Fibroblast of the conjunctiva (primary cell): Measurements from ENCODE around the gene SNPH.

ENCODE experiments used
- DNase-seq: peaks from one replicate; pipeline ENCODE4 v3.0.0-alpha.2; 2010; ENCODE audit warnings: low read depth

SNPH gene

DNA sequence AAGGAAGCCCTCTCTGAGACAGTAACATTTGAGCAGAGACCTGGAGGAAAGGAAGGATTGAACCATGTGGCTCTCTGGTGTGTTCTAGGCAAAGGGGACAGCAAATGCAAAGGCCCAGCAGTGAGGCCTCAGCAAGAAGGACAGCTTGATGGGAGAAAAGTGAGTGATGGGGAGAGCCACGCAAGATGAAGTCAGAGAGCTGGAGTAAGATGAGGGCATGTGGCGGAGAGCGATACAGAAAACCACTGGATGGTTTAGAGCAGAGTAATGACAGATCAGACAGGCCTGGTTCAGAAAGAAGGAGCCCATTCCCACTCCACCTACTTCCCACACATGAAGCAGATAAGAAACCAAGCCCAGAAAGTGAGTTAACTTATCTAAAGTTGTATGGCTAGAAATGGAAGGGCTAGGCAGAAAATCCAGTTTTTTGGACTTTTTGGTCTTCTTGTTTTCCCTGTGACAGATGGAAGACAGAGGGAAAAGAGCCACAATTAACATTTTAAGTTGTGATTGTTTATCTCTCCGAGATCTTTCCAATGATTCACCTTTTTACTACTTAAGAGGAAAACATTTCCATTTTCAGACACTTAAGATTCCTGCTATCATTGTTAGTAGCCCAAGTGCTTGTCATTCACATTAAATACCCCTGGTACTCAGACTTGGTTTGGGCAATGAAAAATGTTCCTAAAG, 723 bp upstream of the SNPH start:
- no peak for DNase-seq

DNA sequence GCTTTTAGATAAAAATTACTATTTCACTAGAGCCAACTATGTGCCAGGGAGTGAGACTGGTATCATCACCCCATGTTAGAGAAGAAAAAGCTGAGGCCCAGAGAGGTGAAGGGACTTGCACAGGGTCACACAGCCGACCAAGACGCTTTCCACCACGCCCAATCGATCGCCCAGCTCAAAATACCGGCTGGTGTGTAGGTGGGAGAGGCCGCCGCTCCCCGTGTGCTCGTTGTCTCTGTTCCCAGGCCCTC, 253 bp upstream of the SNPH start:
- no peak for DNase-seq

GRCh38 chr20:1267161-1267560, 1.1 kb downstream of the SNPH start:
- no peak for DNase-seq

DNA sequence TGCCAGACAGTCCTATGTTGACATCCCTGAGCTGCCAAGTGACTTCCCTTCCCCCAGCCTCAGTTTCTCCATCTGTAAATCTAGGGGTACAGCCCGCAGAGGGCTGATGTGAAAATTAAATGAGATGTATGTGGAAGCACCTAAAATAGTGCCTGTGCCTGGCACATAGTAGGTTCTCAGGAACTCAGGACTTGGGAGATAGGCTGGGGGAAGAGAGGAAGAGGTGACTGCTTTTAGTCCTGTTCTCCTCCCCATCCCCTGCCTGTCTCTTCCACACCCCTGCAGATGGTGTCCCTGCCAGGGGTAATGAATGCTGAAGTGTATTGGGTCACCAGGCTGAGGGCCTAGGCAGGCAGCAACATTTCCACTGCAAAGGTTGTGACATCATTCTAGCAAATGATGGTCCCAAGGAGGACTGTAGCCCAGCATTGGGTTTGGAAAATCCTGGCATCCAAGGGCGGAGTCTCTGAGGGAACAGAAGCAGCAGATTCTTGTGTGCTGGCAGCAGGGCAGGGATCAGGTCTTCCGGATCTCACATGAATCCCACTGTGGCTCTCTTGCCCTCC, 1.8 kb downstream of the SNPH start:
- DNase-seq: no peak

DNA sequence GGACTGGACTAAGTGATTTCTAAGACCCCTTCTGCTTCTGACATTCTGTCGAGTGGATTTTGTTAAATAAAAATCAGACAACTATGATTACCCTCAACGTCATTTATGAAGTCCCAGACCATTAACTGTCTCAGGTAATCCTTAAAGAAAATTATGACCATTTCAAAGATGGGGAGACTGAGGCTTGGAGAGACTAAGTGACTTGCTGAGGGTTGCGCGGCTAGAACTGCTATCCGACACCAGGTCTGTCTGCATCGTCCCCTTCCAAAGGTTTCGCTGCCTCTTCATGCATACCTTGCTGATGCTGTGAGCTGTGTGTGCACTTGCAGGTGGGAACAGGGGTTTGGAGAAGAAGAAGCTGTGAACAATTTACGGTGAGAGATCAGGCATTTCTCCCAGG, 3.1 kb downstream of the SNPH start:
- no peak for DNase-seq

GRCh38 chr20:1269850-1270249, 3.8 kb downstream of the SNPH start:
- DNase-seq: no peak

- no peak for DNase-seq
Measured at GRCh38 chr20:1272368-1273100, 6.4 kb downstream of the SNPH start.

GRCh38 chr20:1273366-1273765, 7.3 kb downstream of the SNPH start:
- no peak for DNase-seq

DNA sequence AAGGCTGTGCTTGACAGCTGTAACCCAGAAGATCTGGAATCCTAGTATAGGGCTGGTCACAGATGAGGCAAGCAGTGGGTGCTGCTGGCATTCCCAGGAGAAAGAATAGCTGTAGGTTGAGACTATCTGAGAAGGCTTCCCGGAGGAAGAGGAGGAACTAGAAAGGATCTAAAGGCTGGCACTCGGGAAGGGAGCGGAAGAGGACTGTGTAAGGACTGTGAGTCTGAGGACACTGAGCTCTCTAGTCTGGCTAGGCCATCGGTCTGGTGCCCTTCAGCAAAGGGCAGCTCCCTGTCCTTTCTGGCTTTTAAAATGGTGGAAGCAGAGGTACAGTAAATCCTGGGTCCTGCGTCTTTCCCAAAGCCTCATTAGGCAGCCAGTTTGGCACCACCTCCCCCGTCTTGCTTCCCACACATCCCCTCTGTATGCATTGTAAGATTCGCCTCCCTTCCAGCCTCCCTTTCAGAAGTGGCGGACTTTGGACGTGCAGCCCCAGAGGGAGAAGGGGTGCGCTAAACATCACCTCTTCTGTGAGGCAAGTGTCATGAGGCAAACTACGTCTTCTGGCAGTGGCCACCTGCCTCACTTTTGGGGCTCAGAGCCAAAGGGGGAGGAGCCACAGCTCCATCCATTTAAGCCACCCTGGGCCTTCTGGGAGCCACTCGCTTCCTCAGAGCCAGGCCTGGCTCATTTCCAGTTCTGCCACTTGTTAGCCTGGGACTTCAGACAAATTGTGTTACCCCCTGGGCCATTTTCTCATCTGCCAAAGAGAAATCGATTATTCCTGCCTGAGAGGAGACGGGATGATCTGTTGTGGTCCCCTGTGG, 8.6 kb downstream of the SNPH start:
- DNase-seq: no peak

- DNase-seq: no peak
Measured at GRCh38 chr20:1275919-1276318, 9.8 kb downstream of the SNPH start.

DNA sequence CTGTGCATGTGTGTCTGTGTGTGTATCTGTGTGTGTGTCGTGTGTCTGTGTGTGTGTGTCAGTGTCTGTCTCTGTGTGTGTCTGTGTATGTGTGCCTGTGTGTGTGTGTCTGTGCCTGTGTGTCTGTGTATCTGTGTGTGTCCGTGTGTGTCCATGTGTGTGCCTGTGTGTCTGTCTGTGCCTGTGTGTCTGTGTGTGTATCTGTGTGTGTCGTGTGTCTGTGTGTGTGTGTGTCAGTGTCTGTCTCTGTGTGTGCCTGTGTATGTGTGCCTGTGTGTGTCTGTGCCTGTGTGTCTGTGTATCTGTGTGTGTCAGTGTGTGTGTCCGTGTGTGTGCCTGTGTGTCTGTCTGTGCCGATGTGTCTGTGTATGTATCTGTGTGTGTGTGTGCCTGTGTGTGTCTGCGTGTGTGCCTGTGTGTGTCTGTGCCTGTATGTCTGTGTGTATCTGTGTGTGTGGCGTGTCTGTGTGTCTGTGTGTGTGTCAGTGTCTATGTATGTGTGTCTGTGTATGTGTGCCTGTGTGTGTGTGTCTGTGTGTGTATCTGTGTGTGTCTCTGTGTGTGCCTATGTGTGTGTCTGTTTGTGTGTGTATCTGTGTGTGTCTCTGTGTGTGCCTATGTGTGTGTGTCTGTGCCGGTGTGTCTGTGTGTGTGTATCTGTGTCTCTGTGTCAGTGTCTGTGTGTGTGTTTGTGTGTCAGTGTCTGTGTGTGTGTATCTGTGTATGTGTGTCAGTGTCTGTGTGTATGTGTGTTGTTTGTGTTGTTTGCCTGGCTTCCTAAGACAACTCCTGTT, 11.6 kb downstream of the SNPH start:
- no peak for DNase-seq

GRCh38 chr20:1278993-1279392, 12.9 kb downstream of the SNPH start:
- DNase-seq: no peak

GRCh38 chr20:1280195-1281102, 14.4 kb downstream of the SNPH start:
- no peak for DNase-seq

GRCh38 chr20:1281279-1282057, 15.4 kb downstream of the SNPH start:
- DNase-seq: no peak

DNA sequence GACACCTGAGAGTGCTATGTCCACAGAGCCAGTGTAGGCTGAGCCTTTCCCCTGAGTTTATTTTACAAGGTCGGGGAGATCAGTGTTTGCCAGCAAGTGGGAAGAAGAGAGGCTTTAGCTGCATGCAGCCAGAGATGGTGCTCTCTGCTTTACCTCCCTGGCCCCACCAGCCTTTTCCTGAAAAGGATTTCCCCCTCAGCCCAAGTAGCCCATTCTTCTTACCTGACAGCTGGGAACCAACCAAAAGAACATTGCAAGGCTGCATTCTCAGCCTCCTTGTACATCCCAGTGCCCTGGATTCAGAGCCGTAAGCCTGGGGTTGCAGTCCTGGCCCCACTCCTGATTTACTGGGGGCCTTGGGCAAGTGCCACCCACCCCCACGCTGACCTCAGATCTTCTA, 16.9 kb downstream of the SNPH start:
- DNase-seq: no peak

- DNase-seq: no peak
Measured at GRCh38 chr20:1283522-1284510, 17.7 kb downstream of the SNPH start.

DNA sequence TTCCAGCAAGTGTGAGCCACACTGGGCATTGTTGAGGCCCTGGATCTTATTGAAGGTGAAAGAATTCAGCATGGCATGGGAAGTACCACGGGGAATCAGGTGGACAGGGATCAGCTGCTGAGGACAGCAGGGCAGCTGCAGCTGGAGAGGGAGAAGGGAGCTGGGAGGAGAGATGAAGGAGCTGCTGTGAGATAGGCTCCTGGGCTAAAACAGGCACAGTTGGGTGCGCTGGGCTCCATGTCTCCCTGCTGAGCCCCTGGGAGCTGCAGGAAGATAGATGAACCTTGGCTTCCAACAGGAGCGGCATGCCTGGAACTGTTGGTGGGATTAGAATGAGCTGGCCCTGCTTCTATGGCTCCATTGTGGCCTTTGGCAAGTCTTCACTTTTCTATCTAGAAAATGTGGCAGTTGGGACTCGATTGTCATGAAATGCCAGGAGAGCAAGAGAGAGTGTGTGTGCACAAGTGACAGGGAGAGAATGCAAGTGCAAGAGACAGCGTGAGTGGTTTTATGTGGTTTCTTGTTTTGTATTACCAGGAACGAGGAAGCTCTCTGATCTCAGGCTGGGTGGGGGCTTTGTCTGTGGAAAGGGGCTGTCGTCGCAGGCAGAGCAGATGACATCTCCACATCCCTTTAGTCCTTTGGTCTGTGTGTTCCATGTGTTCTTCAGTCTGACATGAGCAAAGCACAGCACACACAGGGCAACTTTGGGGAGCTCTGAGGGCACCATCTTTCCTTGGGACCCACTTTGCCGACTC, 20.4 kb downstream of the SNPH start:
- no peak for DNase-seq

DNA sequence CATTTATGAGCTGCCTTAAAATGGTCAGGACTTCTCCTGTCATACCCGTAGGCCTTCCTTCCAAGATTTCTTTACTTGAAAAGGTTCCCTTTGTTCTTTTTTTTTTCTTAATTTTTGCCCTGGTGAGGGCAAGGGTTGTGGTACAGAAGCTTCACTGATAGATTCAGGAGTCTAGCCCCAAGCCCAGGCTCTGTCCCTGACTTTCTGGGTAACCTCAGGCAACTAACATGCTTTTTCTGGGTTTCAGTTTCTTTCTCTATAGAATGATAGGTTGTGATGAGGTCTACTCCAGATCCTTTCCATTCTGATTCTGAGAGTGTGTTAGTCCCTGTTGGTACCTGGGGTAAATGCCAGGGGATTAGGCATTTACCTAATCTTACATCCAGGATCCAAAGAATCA, 21.2 kb downstream of the SNPH start:
- no peak for DNase-seq
